K562 (cell line): Measurements from ENCODE around the gene LRRC61. TPM values are rescaled to one million over a fixed set of nuclear protein-coding genes. Genes with fewer than 3 reads are reported as not detected.
A peak's percentile ranks its signal among the peaks of the same experiment; 100 is the strongest.

Source experiments
- ARID1B ChIP-seq: fragments of 450-650 bp; IDR thresholded peaks from 2 replicates; pipeline ENCODE4 v1.6.1; 2016; ENCODE audit warnings: antibody characterized with exemption, mild to moderate bottlenecking, inconsistent platforms
- BRD9 ChIP-seq: fragments of 450-650 bp; IDR thresholded peaks from 2 replicates; pipeline ENCODE4 v1.6.1; 2018; ENCODE audit warnings: low read depth; ENCODE audit not compliant: partially characterized antibody
- CAMTA2 ChIP-seq: fragments of 250-450 bp; sonication (Bioruptor Pico); conservative IDR thresholded peaks from 2 replicates; pipeline ENCODE4 v1.5.1; 2022
- FOXK1 ChIP-seq: sonication (generic); formaldehyde crosslinking; IDR thresholded peaks from 2 replicates; pipeline ENCODE4 v1.8.0; 2022; ENCODE audit warnings: missing genetic modification reagents, mild to moderate bottlenecking, borderline replicate concordance
- HDAC6 ChIP-seq: IDR thresholded peaks from 2 replicates; pipeline ENCODE4 v1.6.1; 2012; ENCODE audit warnings: low read depth, mild to moderate bottlenecking, control low read depth, inconsistent platforms, low read length, moderate library complexity
- KLF1 ChIP-seq: fragments of 450-650 bp; IDR thresholded peaks from 2 replicates; pipeline ENCODE4 v1.6.1; 2016; ENCODE audit warnings: missing genetic modification characterization, missing compliant biosample characterization
- MTA2 ChIP-seq: fragments of 450-650 bp; IDR thresholded peaks from 2 replicates; pipeline ENCODE4 v1.6.1; 2016; ENCODE audit warnings: low read depth
- MYBL2 ChIP-seq, 2 experiments: fragments of 450-650 bp in 1 of 2; sonication (generic) in 1 of 2; formaldehyde crosslinking in 1 of 2; IDR thresholded peaks; 2 replicates each; pipeline versions ENCODE4 v1.6.1 to v1.8.1; 2017 to 2022; ENCODE audit warnings: borderline replicate concordance in 1 of 2, inconsistent platforms in 1 of 2, low read depth in 1 of 2, mild to moderate bottlenecking in 1 of 2, missing genetic modification reagents in 1 of 2, moderate library complexity in 1 of 2
- NFIC ChIP-seq: fragments of 450-650 bp; IDR thresholded peaks from 2 replicates; pipeline ENCODE4 v1.6.1; 2017; ENCODE audit warnings: mild to moderate bottlenecking, inconsistent platforms
- NKRF ChIP-seq: fragments of 450-650 bp; IDR thresholded peaks from 2 replicates; pipeline ENCODE4 v1.6.1; 2016; ENCODE audit warnings: borderline replicate concordance
- POLR3G ChIP-seq: IDR thresholded peaks from 2 replicates; pipeline ENCODE4 v1.6.1; 2011; ENCODE audit not compliant: insufficient read length, insufficient replicate concordance; ENCODE audit errors: extremely low read depth
- SAFB2 ChIP-seq: fragments of 200-400 bp; formaldehyde crosslinking; IDR thresholded peaks from 2 replicates; pipeline ENCODE4 v1.6.1; 2018; ENCODE audit warnings: borderline replicate concordance, low read length, low read depth, moderate library complexity; ENCODE audit not compliant: severe bottlenecking
- SREBF1 ChIP-seq: fragments of 150-350 bp; IDR thresholded peaks from 2 replicates; pipeline ENCODE4 v1.6.1; 2014; ENCODE audit warnings: antibody characterized with exemption, low read depth, low read length, borderline replicate concordance
- TCF3 ChIP-seq: sonication (generic); formaldehyde crosslinking; IDR thresholded peaks from 2 replicates; pipeline ENCODE4 v1.4.0; 2020; ENCODE audit warnings: mild to moderate bottlenecking, missing genetic modification reagents
- TCF7 ChIP-seq: sonication (generic); IDR thresholded peaks from 2 replicates; pipeline ENCODE4 v1.6.1; 2016; ENCODE audit warnings: antibody characterized with exemption, borderline replicate concordance
- TGIF2 ChIP-seq: sonication (generic); formaldehyde crosslinking; IDR thresholded peaks from 2 replicates; pipeline ENCODE4 v1.8.1; 2022; ENCODE audit warnings: mild to moderate bottlenecking, missing genetic modification reagents, moderate library complexity
- XRCC5 ChIP-seq: fragments of 200-400 bp; formaldehyde crosslinking; IDR thresholded peaks from 2 replicates; pipeline ENCODE4 v1.6.1; 2017; ENCODE audit warnings: low read depth, mild to moderate bottlenecking, low read length
- YY1 ChIP-seq, 3 experiments: IDR thresholded peaks; 2 replicates each; pipeline ENCODE4 v1.6.1; 2011; ENCODE audit warnings: low read length in 2 of 3, mild to moderate bottlenecking in 2 of 3, moderate library complexity in 2 of 3, borderline replicate concordance in 1 of 3, control low read depth in 1 of 3, low read depth in 1 of 3; ENCODE audit not compliant: insufficient read depth in 3 of 3, insufficient replicate concordance in 2 of 3, control insufficient read depth in 1 of 3, insufficient read length in 1 of 3; ENCODE audit errors: extremely low read depth in 1 of 3
- ZNF133 ChIP-seq: fragments of 250-450 bp; sonication (Bioruptor Pico); IDR thresholded peaks from 2 replicates; pipeline ENCODE4 v1.4.0; 2020; ENCODE audit warnings: mild to moderate bottlenecking
- ZNF316 ChIP-seq: fragments of 450-650 bp; IDR thresholded peaks from 2 replicates; pipeline ENCODE4 v1.6.1; 2016
- ZNF436 ChIP-seq: fragments of 250-450, 450-650 bp; sonication (Bioruptor Pico); formaldehyde crosslinking; IDR thresholded peaks from 2 replicates; pipeline ENCODE4 v1.7.0; 2020; ENCODE audit warnings: mild to moderate bottlenecking
- ZNF507 ChIP-seq: conservative IDR thresholded peaks from 2 replicates; pipeline ENCODE4 v1.6.1; 2017; ENCODE audit warnings: missing genetic modification characterization, missing compliant biosample characterization
- ZNF75A ChIP-seq: fragments of 450-650 bp; formaldehyde crosslinking; IDR thresholded peaks from 2 replicates; pipeline ENCODE4 v1.4.0; 2020; ENCODE audit warnings: mild to moderate bottlenecking
- polyA plus RNA-seq, 8 experiments: library from polyadenylated mRNA; depleted of rRNA in 4 of 8; stranded (reverse) in 5 of 8; unstranded in 3 of 8; fragments of >200 nt; fragmentation: Nextera tagmentation in 2 of 8; fragmentation: Illumina TruSeq in 1 of 8; extraction: Ambion mirVana in 2 of 8; extraction: Trizol in 1 of 8; gene quantifications; 2 replicates each; pipeline versions ENCODE4 v1.2.1 to v1.2.3, GENCODE V29; 2011 to 2014; ENCODE audit warnings: inconsistent platforms in 1 of 8, missing spikeins in 1 of 8
- total RNA-seq, 7 experiments: library from RNA; depleted of rRNA in 6 of 7; stranded (reverse); fragments of >200 nt in 6 of 7; fragmentation: Illumina TruSeq in 2 of 7; extraction: Trizol in 2 of 7; gene quantifications; 2 replicates each; pipeline versions ENCODE4 v1.2.1 to v1.2.3, GENCODE V29; 2011 to 2021; ENCODE audit warnings: low replicate concordance in 1 of 7
- TF ChIP-seq, protein P1 (sequence below): fragments of 450-650 bp; IDR thresholded peaks from 2 replicates; pipeline ENCODE4 v1.6.1; 2017; ENCODE audit warnings: antibody characterized with exemption

Gene LRRC61
- total and polyA plus RNA-seq, 9 of the 15 experiments (the other 6 are each of a cell fraction or from before 2014, with no cell fraction given), result 1.3 to 55.2 (median 35.2) TPM

DNA sequence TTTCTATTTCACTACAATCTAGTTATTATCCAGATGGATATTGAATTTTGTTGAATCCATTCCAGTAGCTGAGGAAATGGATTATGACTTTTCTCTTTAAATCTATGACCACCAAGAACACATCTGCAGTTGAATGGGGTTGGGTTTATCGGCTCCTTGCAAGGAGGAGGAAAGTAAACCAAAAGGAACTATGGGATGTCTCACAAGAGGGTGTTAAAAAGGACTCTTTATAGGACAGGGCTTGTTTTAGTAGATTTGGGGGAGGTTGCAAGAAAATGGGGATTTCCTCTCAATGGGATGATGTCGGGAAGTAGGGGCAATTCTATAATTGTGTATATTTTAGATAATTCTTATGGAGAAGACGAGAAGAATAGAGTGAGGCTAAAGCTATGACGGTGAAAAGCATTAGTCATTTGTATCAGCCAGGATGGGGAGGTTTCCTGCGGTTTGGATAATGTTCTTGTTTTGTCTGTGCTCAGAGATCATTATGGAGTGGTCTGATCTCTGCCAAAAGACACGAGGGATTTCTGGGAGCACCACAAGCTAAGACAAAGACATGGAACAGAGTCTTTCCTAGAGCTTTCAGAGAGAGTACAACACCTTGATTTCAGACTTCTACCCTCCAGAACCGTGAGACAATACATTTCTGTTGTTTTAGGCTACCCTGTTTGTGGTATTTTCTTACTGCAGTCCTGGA, 5.3 kb upstream of the LRRC61 start (continued):
- no peak for TF ChIP-seq HDAC6
- TF ChIP-seq TCF7, result no peak
- TF ChIP-seq ZNF316, result peak; percentile 24
- TF ChIP-seq CAMTA2 (CRISPR knock-in tag), result 0 out of 2 replicates have a peak, but pooled peaks have one; percentile 12
- TF ChIP-seq ZNF436 (CRISPR knock-in tag), result no peak
- no peak for TF ChIP-seq SAFB2
- peak; percentile 80 for TF ChIP-seq TCF3 (CRISPR knock-in tag)
- no peak for TF ChIP-seq NKRF
- no peak for TF ChIP-seq XRCC5
- TF ChIP-seq BRD9, result peak; percentile 53
- TF ChIP-seq ZNF75A, result no peak
- peak; percentile 78 for TF ChIP-seq NFIC
- peak; percentile 29; the same call in 1 of the 2 replicates for TF ChIP-seq MTA2
- TF ChIP-seq FOXK1 (CRISPR knock-in tag), result no peak
- TF ChIP-seq SREBF1, result no peak
- no peak for TF ChIP-seq MYBL2 (IDR thresholded peaks at IDR 0.05; ENCODE audit: low read depth)
- TF ChIP-seq MYBL2 (CRISPR knock-in tag; IDR thresholded peaks at IDR 0.05; ENCODE audit: borderline replicate concordance), result no peak
- no peak for TF ChIP-seq YY1 (IDR thresholded peaks at IDR 0.05; ENCODE audit: borderline replicate concordance in 1 of 3, control insufficient read depth in 1 of 3, extremely low read depth in 1 of 3, insufficient read depth in 3 of 3, insufficient read length in 1 of 3, insufficient replicate concordance in 2 of 3, low read depth in 1 of 3, low read length in 2 of 3)
- TF ChIP-seq ZNF507 (tag), result no peak
- TF ChIP-seq ZNF133, result no peak
- no peak for TF ChIP-seq TGIF2 (CRISPR knock-in tag)
- TF ChIP-seq KLF1, result no peak
- TF ChIP-seq, protein P1, sequence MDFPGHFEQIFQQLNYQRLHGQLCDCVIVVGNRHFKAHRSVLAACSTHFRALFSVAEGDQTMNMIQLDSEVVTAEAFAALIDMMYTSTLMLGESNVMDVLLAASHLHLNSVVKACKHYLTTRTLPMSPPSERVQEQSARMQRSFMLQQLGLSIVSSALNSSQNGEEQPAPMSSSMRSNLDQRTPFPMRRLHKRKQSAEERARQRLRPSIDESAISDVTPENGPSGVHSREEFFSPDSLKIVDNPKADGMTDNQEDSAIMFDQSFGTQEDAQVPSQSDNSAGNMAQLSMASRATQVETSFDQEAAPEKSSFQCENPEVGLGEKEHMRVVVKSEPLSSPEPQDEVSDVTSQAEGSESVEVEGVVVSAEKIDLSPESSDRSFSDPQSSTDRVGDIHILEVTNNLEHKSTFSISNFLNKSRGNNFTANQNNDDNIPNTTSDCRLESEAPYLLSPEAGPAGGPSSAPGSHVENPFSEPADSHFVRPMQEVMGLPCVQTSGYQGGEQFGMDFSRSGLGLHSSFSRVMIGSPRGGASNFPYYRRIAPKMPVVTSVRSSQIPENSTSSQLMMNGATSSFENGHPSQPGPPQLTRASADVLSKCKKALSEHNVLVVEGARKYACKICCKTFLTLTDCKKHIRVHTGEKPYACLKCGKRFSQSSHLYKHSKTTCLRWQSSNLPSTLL, result no peak
- peak; percentile 93 for TF ChIP-seq ARID1B
- no peak for TF ChIP-seq POLR3G
